Endometrial microvascular endothelial cells (primary cell): Measurements from ENCODE around the gene STARD10. TPM values are rescaled to one million over a fixed set of nuclear protein-coding genes. Genes with fewer than 3 reads are reported as not detected.

Experiments
- in situ Hi-C: cut with HindIII; loops from 2 replicates; pipeline ENCODE4 v1.10.0; 2017; ENCODE audit warnings: low sequenced_read_pairs, low pct_unique_long_range_greater_than_20kb; ENCODE audit errors: inconsistent ontology term
- total RNA-seq: library from RNA; depleted of rRNA; stranded (reverse); fragments of >200 nt; gene quantifications from one replicate; pipeline ENCODE4 v1.2.3, GENCODE V29; 2015; ENCODE audit errors: inconsistent ontology term

STARD10 gene
- total RNA-seq, 1 donor from 2014 or later: 25.3 TPM

DNA sequence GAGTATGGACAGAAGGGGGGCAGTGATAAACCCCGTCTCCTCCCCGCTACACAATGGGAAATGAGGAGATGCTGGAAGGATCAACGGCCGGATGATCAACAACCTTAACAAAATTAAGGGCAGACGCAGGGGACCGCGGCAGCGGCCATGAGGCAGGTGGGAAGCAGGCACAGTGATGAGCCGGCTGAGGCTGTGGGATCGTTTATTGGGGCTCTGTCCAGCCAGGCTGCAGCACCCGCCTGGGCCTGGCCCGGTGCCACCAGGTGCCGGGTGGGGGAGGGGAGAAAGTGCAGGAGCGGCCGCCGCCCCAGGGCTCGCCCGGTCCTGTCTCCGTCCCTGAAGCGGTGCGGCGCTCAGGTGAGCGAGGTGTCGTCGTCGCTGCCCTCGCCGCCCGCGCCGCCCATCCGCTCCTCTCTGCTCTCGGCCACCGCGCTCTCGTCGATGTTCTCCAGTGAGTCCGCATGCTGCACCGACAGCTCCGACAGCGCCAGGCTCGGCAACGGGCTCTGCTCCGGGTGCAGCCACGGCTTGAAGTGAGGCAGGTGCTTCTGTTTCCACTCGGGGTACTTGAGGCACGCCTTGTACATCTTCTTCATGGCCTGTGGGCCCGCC is 39.2 kb downstream of the STARD10 start:
- in situ Hi-C loops: loop anchor here (10.0 kb wide), 1 partner anchor 60 kb away; the partner anchor contains the start of gene ATG16L2

DNA sequence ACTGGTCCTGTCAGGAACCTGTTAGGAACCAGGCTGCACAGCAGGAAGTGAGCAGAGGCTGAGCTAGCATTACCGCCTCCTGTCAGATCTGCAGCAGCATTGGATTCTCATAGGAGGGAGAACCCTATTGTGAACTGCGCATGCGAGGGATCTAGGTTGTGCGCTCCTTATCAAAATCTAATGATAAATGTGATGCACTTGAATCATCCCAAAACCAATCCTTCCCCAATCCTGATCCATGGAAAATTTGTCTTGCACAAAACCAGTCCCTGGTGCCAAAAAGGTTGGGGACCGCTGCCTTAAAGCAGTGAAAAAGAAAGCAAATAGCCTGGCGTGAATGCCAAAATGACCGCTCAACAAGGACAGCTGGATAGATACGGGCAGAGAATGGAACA is 39.7 kb downstream of the STARD10 start:
- in situ Hi-C loops: loop anchor here (10.0 kb wide), 1 partner anchor 61 kb away; the partner anchor contains the start of gene ATG16L2

DNA sequence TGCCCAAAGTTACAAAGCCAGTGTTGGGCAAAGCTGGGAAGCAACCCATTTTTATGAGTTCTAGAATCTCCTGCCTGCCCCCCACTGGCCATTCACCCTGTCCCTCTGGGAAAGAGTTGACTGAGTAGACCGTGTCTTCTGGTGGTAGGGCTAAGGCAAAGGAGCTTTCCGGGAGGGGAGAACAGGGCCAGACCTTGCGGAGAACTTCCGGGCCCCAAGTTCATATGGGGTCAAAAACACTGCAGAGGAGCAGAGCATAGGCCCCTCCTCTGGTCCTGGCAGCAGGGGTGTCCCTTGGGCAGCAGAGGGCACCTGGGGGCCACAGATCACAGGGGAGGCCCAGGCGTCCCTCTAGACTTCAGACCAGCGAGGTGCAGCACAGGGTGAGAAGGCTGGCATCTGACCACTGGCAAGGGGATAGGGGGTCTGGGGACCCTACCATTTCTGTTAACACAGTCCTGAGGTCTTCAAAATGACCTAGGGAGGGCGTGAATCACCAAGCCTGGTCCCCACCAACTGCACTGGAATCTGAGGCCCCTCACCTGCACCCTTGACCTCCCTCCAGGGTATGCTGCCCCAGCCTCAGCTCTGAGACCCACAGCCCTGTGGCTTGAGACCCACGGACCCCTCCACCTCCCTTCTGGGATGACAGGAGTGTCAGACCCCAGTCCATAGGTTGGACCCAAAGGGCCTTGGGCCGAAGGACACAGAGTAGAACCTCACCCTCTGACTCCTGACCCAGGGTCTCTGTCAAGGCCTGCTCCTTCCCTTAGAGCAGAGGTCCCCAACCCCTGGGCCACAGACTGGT is 40.3 kb downstream of the STARD10 start:
- in situ Hi-C loops: loop anchor here (10.0 kb wide), 1 partner anchor 61 kb away; the partner anchor contains the start of gene ATG16L2

DNA sequence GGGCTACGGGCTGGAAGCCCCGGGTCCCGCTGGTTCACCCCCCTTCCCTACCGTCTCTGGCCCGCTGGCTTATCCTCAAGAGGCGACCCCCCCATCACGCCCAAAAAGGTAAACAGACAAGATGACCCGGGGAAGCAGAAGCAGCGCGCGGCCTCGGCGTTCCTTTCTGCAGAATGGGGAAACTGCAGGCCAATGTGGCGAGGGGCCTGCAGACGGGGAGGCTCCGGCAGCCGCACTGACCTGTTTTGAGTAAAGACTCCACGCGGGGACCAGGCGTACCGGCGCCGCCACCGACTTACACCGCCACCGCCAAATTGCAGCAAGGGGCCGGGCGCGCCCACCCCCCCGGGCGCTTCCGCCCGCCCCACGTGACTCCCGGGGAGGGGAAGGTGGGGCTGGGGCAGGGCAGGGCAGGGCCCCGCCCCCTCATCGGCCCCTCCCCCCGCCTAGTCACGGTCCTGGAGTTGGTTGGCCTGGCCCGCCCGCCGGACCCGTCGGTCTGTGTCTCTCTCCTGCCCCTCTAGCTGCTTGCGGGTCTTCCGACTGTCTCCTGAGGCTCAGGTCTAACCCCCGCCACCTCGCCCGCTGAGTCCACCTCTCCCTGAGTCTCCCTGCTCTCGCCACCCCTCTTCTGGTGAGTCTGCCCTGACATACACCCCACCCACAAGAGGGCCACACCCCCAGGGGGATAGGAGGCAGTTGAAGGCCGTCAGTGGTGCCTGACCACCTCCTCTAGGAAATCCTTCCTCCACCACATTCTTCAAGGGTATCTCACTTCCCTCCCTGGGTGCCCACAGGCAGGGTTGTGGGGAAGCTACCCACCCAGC is 41.5 kb downstream of the STARD10 start, which contains the start of gene ARAP1:
ARAP1 (minus strand) TSS at position 321 of the 827 bp plus-strand sequence. CDS start 25,280 bp downstream, outside the sequence.
- in situ Hi-C loops: loop anchor here (10.0 kb wide), 1 partner anchor 62 kb away; the partner anchor contains the start of gene ATG16L2

DNA sequence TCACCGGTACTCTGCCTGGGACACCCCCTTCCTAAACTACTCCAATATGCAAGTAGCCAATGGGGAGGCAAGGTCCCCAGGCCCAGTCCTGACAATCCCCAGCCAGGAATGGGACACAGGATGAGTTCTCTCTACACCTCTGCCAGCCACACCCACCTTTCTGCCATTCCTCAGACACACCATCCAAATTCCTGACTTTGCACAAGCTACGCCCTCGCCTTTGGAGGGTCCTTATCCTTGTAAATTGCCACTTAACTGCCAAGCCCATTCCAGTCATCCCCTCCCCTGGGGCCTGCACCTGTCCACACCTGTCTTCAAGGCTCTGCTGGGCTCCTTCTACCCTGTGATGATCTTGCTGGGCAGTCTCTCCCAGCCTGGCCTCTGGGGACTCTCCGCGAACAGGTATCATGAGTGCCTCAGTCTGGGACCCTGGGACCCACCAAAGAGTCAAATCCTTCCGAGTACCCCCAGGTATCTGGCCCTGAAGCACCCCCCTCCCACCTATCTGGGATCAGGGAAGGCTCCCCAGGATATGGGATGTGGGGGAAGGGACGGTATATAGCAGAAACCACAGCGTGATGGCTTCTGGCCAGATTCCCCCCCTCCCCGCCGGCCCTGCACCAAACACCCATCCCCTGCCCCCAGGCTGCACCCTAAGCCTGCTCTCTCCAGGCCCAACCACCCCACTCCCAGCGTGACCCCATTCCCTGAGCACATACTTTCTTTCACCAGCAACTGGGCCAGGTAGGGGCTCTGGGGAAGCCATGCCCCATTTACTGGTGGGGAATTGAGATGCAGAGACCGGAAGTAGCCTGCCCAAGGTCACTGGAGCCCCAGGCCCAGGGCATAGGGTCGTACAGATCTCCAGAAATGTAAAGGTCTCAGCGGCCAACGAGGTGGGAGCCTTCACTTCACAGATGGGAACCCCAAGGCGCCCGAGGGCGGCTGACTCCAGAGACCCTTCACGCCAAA is 42.4 kb downstream of the STARD10 start:
- in situ Hi-C loops: loop anchor here (10.0 kb wide), 1 partner anchor 63 kb away; the partner anchor contains the start of gene ATG16L2

DNA sequence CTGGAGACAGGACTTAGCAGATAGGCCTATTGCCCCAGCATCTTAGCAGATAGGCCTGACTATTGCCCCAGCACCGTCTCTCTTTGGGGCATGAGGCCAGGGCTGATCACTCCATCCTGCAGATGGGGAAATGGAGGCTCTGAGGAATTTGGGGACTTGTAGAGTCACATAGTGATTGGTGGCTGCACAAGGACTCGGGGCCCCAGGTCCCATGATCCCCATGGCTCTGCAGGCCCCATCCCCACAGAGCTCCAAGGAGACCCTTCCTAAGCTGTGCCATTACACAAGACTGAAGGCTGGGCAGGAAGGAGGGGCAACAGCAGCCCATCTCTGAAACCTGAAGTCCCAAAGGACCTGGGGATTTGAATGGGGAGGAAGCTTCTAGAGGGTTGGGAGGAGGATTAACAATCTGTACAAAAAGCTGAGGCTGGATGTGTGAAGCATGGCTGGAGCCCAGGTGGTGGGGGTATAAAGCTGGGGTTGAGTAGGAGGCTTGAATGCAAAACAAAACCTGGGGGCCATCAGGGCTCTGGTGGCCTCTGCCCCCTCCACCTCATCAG is 43.2 kb downstream of the STARD10 start:
- in situ Hi-C loops: loop anchor here (10.0 kb wide), 1 partner anchor 64 kb away; the partner anchor contains the start of gene ATG16L2

DNA sequence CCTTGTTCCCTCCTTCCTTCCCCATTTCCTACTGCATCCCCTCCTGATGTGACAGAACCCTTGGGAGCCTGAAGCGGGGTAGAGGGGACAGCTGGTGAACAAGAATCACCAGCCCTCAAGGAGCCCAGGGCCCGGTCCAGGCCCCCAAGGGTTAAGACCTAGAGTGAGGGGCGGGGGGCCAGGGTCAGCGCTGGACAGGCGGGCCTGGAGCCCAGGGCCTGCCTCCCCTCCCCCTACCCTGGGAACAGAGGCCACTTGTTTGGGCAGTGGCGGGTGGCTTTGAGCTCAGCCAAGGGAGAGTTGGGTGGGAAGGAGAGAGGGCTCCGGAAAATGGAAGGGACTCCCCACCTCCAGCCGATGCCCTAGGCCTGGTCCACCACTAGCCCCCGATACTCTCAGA is 43.8 kb downstream of the STARD10 start:
- in situ Hi-C loops: loop anchor here (10.0 kb wide), 1 partner anchor 65 kb away; the partner anchor contains the start of gene ATG16L2

DNA sequence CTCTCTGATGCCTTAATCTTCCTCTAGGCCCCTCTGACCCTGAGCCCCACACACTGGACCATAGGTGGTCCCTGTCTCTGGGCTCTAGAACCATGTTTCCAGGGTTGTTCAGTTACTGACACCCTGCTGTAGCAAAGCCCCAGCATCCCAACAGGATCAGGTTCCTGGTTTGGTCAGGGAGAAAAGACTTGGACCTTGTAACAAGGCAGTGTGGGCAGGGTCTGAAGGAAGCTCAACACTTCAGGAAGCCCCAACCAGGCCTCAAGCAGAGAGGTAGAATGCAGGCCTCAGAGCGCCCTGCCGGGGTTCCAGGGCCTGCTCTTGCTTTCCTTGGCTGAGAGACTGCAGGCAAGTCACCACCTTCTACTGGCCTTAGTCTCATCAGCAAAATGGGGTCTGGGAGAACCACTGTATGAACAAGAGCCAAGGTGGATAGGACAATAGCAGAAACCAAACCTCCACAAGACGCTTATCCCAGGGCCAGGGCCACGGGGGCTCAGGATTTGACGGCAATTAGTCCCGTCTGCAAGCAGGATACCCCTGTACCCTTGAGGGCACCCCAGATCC is 46.5 kb downstream of the STARD10 start:
- in situ Hi-C loops: no loop called here

DNA sequence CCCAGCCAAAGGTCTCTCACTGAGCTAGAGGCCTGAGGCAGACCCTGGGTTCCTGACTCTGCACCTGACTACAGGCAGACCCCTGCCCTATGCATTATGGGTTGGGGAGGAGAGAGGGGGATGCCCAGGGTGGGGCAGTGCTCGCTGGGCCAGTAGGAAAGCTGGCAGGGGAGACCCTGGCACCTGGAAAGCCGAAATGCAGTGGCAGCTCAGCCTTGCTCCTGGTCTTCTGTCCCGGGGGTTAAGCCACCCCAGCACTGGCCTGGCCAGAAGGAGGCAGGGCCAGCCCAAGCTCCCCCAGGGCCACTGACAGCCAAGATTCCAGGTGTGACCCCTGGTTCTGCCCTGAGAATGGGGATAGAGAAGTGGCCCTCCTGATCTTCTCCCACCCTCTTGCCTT is 47.0 kb downstream of the STARD10 start:
- in situ Hi-C loops: no loop called here

DNA sequence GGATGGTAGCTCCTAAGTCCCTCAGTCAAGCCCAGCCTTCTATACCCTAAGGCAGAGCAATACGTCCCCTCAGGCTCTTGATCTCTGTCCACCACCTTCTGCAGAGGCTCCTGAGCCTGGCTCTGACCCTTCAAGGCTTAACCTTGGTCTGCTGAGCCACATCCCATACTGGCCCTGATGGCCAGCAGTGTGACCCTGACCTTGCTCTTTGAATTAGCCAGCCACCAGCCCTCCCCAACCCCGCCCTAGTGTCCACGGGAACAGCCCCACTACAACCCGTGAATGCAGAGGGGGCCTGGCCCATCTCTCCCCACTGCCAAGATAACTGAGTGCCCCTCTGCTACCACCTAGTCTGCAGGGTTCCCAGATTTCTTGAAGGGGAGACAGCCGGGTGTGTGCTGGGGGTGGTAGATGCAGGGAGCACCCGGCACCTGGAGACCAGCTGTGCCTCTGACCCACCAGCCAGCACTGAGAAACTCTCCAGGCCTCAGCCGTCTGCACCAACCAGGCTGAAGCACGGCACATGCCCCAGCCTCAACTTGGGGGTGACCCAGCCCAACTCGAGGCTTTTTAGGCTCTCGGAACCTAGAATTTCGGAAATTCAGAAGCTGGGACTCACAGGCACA is 47.8 kb downstream of the STARD10 start:
- in situ Hi-C loops: no loop called here

DNA sequence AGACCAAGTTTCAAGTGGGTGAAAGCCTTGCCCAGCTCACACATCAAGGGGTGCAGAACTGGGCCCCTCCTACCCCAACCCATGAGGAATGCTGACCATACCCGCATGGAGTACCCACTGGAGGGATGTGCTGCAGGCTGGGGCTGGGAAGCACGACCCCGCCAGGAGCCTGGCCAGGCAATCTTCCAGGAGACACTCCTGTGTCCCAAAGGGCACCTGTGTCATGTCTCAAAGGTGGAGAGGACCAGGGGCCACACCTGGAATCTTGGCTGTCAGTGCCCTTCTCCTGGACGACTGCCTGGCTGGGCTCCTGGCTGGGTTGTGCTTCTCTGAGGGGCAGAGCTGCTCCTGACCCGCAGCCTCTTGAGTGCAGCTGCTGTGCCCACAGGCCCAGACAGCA is 48.3 kb downstream of the STARD10 start:
- in situ Hi-C loops: no loop called here

DNA sequence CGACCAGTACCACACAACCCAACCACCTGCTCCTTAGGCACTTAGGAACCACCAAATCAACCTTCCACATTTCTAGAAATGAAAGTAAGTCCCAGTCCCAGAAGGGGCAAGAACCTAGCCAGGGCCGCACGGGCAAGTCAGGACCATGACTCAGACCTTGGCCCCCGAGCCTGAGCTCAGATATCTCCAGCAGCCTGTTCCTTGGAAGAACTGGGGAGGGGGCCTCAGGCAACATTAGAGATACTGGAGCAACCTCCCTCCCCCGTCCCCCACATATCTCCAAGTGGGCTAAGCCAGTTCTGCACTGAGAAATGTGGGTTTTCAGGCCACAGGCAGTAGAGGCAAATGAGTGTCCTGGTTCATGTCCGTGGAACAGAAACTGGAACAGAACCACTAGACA is 49.4 kb downstream of the STARD10 start:
- in situ Hi-C loops: no loop called here

DNA sequence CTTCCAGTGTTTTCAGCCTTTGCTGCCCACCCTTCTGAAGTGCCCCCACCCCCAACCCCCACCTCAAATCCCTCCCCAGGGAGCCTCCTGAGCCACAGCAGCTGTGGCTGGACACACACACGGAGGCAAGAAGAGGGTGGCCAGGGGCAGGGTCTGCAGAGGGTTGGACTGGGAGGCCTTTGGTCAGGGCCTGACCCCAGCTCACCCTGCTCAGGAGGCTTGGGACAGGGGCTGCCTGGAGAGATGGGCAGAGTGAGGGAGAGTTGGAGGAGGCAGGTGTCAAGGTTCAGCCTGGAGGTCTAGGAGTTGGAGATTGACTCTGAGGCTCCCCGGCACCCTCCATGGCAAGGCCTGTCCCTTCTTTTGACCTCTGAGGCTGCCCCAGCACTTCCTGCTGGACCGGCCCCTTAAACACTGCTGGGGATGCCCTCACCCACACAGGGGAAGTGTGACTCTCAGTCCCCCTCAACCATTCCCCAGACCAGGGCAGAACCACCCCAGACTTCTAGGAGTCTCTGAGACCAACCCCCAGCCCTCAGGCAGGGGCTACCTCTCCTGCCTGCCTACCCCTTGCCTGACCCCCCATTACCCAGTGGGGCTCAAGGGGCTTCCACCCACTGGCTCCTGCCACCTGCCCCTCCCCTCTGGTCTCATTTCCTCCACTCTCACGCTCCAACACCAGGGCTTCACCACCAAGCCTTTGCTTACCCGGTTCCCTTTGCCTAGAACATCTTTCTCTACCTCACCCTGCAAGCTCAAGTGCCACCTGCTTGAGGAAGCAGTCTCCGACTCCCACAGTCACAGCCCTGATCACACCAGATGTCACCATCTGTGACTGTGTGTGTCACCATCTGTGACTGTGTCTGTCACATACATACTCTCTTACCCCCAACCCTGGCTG is 50.3 kb downstream of the STARD10 start:
- in situ Hi-C loops: no loop called here

DNA sequence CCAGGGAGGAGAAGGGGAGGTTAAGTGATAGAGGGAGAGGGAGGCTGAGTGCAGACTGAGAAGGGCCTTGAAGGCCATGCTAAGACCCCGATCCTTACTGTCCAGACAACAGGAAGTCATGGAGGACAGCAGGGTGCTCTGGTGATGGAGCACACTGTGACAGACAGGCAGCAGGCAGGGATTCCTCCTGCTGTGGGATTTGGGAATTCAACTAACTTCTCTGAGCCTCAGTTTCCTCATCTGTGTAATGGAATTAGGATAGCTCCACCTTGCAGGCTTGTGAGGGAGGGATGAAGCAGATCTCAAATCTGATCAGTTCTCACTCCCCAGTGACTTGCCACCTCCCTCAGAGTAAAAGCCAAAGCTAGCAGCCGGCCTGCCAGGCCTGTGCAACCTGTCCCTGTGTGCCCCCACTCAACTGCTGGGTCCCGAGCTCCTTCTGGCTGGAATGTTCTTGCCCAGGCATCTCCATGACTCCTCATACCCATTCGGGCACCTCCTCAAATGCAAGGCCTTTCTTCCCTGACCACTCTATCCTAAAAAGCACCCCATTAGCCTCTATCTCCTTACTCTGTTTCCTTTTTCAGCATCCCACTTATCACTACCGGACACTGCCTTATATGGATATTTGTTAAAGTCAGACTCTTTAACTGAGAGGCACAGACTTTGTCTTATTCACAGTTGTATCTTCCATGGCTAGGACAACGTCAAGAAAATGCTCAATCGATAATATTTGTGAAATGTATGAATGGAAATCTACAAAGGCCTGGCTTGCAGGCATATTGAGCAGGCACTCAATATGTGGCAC is 51.1 kb downstream of the STARD10 start:
- in situ Hi-C loops: no loop called here

DNA sequence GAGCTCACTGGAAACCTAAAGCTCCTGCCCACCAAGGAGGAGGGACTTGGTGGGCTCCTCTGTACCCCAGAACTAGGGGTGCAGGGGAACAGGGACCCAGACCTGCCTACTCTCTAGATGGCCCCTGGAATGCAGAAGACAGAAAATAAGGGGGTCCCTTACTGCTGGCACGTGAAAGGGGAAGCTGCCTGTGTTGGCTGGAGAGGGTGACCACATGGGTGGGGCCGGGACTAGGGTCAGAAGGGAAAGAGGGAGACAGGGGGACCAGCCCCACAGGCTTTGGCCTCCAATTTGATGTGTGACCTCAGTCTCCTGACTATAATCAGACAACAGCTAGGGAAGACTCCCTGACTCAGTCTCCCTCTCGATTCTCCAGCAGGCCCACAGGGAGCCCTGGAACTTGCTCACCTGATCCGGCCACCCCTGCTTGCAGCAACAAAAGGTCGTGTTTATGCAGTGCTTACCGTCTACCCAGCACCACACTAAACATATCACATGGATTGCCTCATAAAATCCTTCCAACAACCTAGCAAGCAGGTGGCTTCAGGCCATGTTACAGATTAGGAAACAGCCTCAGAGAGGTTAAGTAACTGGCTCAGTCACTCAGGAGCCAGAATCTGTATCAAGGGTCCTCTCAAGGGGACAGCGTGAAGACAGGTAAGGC is 51.9 kb downstream of the STARD10 start:
- in situ Hi-C loops: no loop called here
